Measurements from ENCODE around the gene SMG1.

SMG1 gene

DNA sequence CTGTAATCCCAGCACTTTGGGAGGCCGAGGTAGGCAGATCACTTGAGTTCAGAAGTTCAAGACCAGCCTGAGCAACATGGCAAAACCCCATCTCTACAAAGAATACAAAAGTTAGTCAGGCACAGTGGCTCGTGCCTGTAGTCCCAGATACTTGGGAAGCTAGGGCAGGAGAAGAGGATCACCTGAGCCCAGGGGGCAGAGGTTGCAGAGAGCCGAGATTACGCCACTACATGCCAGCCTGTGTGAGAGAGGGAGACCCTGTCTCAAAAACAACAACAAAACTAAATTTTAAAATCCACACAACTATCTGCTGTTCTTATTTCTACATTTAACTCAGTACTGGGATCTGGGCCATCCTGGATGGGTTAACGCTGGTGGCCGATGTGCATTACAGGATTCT, 83.6 kb downstream of the SMG1 start:
- DNase-seq, result no peak

- DNase-seq, result no peak
These were observed 84.2 kb downstream of the SMG1 start for GRCh38 chr16:18841833-18842525.

- no peak for DNase-seq
These were observed 86.7 kb downstream of the SMG1 start for GRCh38 chr16:18839555-18839954.

GRCh38 chr16:18836702-18837101, 89.5 kb downstream of the SMG1 start:
- no peak for DNase-seq

DNA sequence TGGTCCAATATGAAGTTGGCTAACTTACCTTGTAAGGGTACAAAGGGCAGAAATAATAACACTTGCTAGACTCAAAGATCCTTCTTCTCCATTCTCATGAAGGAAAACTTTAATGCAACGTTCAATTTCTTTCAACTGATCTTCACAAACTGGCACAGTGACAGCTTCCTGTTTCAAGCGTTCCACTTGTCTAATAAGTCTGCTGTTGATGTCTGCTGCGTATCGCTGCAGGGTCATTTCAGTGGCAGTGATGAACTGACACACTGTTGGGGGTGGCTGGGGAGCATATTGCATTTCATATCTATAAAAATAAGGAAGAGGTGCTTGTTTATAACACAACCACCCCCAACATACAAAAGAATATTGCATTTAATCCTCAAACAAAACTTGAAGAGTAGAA, 91.3 kb downstream of the SMG1 start:
- DNase-seq, result no peak

- no peak for DNase-seq
These were observed 92.3 kb downstream of the SMG1 start for GRCh38 chr16:18833707-18834505.

GRCh38 chr16:18832613-18833012, 93.6 kb downstream of the SMG1 start:
- DNase-seq, result no peak

DNA sequence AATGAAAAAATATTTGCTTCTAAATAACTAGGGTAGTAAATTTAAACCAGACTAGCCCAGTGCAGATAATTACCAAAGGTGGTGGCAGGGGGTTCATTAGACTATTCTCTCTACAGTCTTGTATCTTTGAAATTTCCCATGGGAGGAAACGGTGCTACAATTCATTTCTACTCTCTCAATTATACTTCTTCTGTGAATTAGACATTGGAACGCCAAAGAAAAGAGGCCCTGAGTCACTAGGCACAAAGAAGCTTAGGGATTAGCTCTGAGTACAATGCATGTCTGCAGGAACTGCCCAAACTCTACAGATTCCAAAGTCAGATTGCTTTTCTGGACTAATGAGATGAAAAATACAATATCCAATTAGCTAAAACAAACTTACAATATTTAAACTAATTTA, 94.2 kb downstream of the SMG1 start:
- no peak for DNase-seq

DNA sequence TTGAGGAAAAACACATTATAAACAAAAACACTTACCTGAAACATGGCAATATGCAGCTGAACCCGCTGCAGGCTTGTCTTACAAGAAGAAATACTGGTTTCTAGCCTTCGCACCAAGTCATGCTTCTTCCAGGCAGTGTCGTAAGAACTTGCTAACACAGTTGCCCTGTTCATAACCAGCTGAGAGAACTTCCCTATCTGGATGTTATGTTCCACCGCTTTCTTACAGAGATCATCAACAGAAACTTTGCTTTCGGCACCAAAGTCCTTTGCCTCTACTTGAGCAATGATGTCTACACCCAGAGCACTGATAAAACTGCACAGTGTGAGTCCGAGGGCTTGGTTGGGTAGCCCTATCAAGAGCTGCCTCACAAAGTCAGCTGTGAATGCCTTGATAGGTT, 97.0 kb downstream of the SMG1 start:
- DNase-seq, result no peak

- DNase-seq, result no peak
These were observed 98.3 kb downstream of the SMG1 start for GRCh38 chr16:18827890-18828289.

- no peak for DNase-seq
These were observed 109.9 kb downstream of the SMG1 start for GRCh38 chr16:18816286-18816685.

GRCh38 chr16:18811925-18812324, 114.3 kb downstream of the SMG1 start:
- no peak for DNase-seq

DNA sequence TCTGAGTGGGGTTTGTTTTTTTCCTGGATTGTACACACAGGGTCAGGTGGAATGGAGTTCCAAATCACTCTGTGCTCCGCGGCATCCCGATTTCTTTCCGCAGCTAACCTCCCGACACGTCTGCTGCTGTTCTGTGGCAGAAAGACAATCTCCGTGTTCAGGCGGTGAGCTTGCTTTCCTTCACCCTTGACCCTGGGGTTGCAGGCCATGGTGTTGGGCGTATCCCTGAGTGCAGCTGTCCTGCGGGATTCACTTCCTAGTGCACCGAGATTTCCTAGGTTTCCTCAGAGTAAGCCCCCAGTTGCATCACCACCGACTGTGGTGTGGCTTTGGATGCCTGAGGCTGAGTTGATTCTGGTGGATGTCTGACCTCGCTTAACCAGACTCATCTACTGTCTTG, 117.0 kb downstream of the SMG1 start:
- no peak for DNase-seq

- no peak for DNase-seq
These were observed 120.9 kb downstream of the SMG1 start for GRCh38 chr16:18805257-18805773.

- no peak for DNase-seq
These were observed 121.7 kb downstream of the SMG1 start for GRCh38 chr16:18804540-18804939.

GRCh38 chr16:18803569-18804462, 122.4 kb downstream of the SMG1 start:
- no peak for DNase-seq

DNA sequence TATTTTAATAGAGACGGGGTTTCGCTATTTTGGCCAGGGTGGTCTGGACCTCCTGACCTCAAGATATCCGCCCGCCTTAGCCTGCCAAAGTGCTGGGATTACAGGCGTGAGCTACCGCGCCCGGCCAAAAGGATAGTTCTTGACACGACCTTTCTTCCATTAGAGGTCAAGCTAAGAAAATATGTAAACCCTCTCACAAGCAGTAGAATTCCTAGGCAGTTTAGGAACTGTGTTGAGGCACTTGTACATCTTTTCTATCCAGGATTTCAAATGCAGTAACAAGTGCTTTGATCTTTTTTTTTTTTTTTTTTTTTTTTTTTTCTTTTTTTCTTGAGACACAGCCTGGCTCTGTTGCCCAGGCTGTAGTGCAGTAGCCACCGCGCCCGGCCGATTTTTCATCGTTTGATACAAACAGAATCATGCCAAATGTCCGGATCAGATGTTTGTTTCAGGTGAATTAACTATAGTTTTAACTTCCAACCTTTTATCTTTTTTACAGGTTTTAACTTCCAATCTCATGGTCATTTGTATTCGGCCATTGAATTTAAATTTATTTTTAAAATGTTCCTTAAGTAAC, 123.4 kb downstream of the SMG1 start:
- no peak for DNase-seq

- peak; percentile 98 for DNase-seq
These were observed 124.8 kb downstream of the SMG1 start, which contains the start of gene ARL6IP1 for GRCh38 chr16:18801145-18801972. TSS of gene ARL6IP1 (minus strand) at chr16:18801549. CDS start at chr16:18801466, 83 bp downstream.

- DNase-seq, result no peak
These were observed 125.4 kb downstream of the SMG1 start for GRCh38 chr16:18800775-18801144.

- no peak for DNase-seq
These were observed 125.9 kb downstream of the SMG1 start for GRCh38 chr16:18800293-18800692.

DNA sequence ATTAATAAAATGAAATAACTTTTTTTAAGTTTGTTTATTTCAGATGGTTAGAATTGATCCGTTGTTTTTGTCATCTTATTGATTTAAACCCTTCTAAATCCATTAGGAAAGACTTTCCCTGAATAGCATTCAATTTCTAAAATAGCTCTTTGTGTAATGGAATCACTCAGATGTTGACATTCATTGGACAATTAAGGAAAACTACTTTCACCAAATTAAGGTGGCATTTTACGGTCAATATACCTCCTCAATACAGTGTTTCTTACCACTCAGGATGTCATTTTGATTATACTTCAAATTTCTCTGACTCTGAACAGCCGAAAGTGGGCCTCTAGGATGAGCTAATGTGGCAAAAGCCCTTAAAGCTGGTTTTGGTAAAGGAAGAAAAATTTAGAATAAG, 126.7 kb downstream of the SMG1 start:
- no peak for DNase-seq

DNA sequence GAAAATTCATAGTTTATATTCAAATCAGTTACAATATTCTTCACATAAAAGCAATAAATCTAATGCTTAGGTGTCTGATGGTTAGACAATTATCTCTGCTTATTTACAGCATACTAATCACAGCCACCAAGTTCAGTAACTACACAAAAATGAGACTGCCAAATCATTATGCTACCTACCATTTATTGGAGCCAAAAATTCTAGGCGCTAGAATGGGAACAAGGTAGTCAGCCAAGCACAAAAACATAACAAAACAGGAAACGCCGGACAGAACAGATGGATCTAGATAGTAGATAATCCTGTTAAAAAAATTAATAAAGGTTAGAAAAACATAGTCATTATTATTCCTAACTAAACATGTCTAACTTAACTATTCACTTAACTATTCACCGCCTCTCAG, 128.5 kb downstream of the SMG1 start:
- DNase-seq, result no peak
